Lung (tissue), 13 donors: Measurements from ENCODE around the gene SKIC8. TPM values are rescaled to one million over a fixed set of nuclear protein-coding genes. Genes with fewer than 3 reads are reported as not detected.

Experiments used
- ATAC-seq: fragments of 200-7000 bp; cut with Tn5 transposase; one replicate; pipeline ENCODE4 v1.9.1; 2020; ENCODE audit warnings: moderate number of reproducible peaks; ENCODE audit not compliant: insufficient read depth, low FRiP score
- DNase-seq, 3 donors: peaks; one replicate each; pipeline ENCODE4 v3.0.0-alpha.2; 2013 to 2017
- H3K27ac ChIP-seq, 2 donors: one replicate each; pipeline ENCODE4 v1.5.1; 2013; ENCODE audit warnings: mild to moderate bottlenecking in 2 of 2, moderate library complexity in 2 of 2, control low read depth in 1 of 2, inconsistent platforms in 1 of 2, low read depth in 1 of 2, low read length in 1 of 2
- H3K27me3 ChIP-seq, 3 donors: one replicate each; pipeline ENCODE4 v1.5.1; 2013; ENCODE audit warnings: low read length in 2 of 3; ENCODE audit not compliant: control insufficient read depth in 3 of 3, insufficient read depth in 3 of 3
- H3K36me3 ChIP-seq, 4 donors: one replicate each; pipeline ENCODE4 v1.5.1; 2013; ENCODE audit warnings: low read length in 4 of 4, mild to moderate bottlenecking in 1 of 4, moderate library complexity in 1 of 4; ENCODE audit not compliant: control insufficient read depth in 4 of 4, insufficient read depth in 4 of 4
- H3K4me1 ChIP-seq, 5 donors: one replicate each; pipeline ENCODE4 v1.5.1; 2013; ENCODE audit warnings: low read length in 5 of 5, mild to moderate bottlenecking in 2 of 5, moderate library complexity in 1 of 5; ENCODE audit not compliant: control insufficient read depth in 5 of 5, insufficient read depth in 5 of 5
- H3K4me3 ChIP-seq: one replicate; pipeline ENCODE4 v1.5.1; 2013; ENCODE audit warnings: mild to moderate bottlenecking, control low read depth, moderate library complexity
- H3K9ac ChIP-seq, 2 donors: one replicate each; pipeline ENCODE4 v1.5.1; 2013; ENCODE audit warnings: low read length in 2 of 2, control low read depth in 1 of 2; ENCODE audit not compliant: insufficient read depth in 1 of 2
- H3K9me3 ChIP-seq, 4 donors: one replicate each; pipeline ENCODE4 v1.5.1; 2013; ENCODE audit warnings: low read length in 3 of 4, mild to moderate bottlenecking in 1 of 4, moderate library complexity in 1 of 4; ENCODE audit not compliant: control insufficient read depth in 4 of 4, insufficient read depth in 3 of 4
- whole genome bisulfite sequencing, 2 donors: extraction: QIAGEN DNeasy Blood & Tissue Kit; methylation state at CpG; one replicate each; pipeline ENCODE4 v1.1.7; 2013; 5-methylcytosine and 5-hydroxymethylcytosine counted together
- polyA plus RNA-seq, 2 donors: library from polyadenylated mRNA; stranded (reverse); fragments of 200-250 nt; gene quantifications; one replicate each; pipeline ENCODE4 v1.2.1, GENCODE V29; 2013
- small RNA-seq: library from RNA; depleted of rRNA; stranded (forward); fragments of <200 nt; gene quantifications from one replicate; pipeline ENCODE3, GENCODE V24; 2014; ENCODE audit warnings: low replicate concordance
- total RNA-seq, 2 donors: library from RNA; depleted of rRNA in 1 of 2; stranded (reverse); fragments of >200 nt in 1 of 2; gene quantifications; one replicate each; pipeline ENCODE4 v1.2.1, GENCODE V29; 2014 to 2021
- TF ChIP-seq, protein P1 (sequence below): IDR thresholded peaks from 2 replicates; pipeline ENCODE4 v1.5.1; 2012; ENCODE audit warnings: mild to moderate bottlenecking; ENCODE audit errors: control extremely low read depth, extremely low read depth
- donor health status: control.
- donor health status: control.
- donor health status: Bipolar disorder and iron deficiency.
- donor health status: healthy.
- donor health status: DM: yes; HTN: yes; CAD: no.

The SKIC8 gene
- total and polyA plus RNA-seq, 4 donors, result 45.1 to 64.9 (median 54.1) TPM

DNA sequence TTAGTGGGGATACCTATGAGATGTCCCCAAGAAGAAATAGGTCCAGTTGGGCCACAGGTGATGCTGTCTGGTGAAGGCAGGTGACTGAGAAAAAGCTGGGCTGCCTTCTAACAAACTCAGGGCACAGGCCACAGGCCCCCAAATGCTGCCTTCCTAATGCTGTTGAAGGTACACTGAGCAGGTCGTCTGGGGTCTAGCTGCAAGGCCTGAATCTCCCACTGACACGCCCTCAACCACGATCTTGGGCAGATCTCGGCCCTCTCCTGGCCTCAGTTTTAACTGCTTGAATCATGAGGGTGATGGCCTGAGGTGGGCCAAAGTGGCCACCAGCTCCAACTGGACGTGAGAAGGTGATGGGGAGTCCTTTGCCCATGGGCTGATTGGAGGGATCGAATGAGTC lies 62.9 kb downstream of the SKIC8 start:
- no peak for ATAC-seq
- WGBS, 2 donors, result 90 to 91% methylated on average over 6 of the region's 6 CpGs
- Histone ChIP-seq H3K9me3 (peaks cover 0 to 1% (median 0%) of the 10 kb centered on the region in 4 donors), H3K4me3 (no peak overlapping the region), H3K36me3 (no peaks in the 10 kb centered on the region), H3K27ac (no peak overlapping the region), H3K27me3 (no peaks in the 10 kb centered on the region), H3K4me1 (no peaks in the 10 kb centered on the region), H3K9ac (no peak overlapping the region)
- TF ChIP-seq, protein P1, sequence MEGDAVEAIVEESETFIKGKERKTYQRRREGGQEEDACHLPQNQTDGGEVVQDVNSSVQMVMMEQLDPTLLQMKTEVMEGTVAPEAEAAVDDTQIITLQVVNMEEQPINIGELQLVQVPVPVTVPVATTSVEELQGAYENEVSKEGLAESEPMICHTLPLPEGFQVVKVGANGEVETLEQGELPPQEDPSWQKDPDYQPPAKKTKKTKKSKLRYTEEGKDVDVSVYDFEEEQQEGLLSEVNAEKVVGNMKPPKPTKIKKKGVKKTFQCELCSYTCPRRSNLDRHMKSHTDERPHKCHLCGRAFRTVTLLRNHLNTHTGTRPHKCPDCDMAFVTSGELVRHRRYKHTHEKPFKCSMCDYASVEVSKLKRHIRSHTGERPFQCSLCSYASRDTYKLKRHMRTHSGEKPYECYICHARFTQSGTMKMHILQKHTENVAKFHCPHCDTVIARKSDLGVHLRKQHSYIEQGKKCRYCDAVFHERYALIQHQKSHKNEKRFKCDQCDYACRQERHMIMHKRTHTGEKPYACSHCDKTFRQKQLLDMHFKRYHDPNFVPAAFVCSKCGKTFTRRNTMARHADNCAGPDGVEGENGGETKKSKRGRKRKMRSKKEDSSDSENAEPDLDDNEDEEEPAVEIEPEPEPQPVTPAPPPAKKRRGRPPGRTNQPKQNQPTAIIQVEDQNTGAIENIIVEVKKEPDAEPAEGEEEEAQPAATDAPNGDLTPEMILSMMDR, result no peak
- no peak for DNase-seq

DNA sequence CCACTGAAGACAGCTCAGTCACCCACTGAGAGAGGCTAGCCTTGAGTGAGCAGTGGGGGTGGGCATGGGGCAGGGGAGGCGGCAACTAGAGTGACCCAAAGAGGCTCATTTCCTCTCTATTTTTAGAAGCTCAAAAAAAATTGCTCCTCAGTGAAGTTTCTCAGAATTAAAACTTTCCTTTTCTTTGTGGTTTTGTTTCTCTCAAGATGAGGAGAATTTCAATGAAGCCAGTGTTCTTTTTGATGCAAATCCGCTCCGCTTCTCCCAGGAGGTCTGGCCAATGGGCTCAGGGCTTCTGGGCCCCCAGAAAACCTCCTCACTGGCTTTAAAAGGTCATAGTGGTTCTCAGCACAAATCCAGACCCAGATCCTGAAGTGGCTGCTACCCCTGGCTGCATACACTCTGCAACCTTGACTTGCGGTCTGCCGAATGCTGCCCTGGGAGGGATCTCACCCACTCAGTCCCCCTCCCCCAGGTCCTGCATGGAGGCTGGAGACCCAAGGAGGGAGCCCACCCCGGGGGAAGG lies 64.8 kb downstream of the SKIC8 start, which contains the start of gene ACSBG1:
Gene ACSBG1, minus strand, starts transcription at position 51 of the 526 bp plus-strand sequence. CDS start 64 bp downstream, outside the sequence.
- H3K27me3 ChIP-seq, result no peaks in the 10 kb centered on the region
- 66% methylated on average over 6 of the region's 6 CpGs for WGBS, 2 donors
- TF ChIP-seq, protein P1, result no peak
- H3K27ac ChIP-seq, result no peak within 1 kb of the TSS
- H3K4me1 ChIP-seq, result no peaks in the 10 kb centered on the region
- H3K9ac ChIP-seq, result no peak within 1 kb of the TSS
- DNase-seq (no peak), ATAC-seq (no peak)
- H3K9me3 ChIP-seq, result peaks cover 0 to 1% (median 0%) of the 10 kb centered on the region in 4 donors
- H3K4me3 ChIP-seq, result no peak within 1 kb of the TSS
- no peaks in the 10 kb centered on the region for H3K36me3 ChIP-seq

DNA sequence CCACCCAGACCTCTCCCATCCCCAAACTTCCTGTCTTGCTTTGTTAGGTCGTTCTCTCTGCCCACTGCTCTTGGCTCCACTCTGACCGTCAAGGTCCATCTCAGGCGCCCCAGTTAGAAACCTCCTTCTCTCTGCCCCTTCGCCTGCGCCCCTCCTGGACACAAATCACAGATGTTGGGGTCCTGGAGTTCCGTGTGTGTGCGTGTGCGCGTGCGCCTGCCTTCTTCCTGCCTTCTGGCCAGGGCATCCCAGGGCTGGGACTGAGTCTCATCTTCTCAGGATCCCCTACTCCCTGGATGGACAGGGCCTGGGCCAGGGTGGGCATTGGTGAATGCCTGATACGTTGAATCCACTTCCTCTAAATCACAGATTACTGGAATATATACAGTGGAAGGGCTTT lies 65.9 kb downstream of the SKIC8 start:
- WGBS, 2 donors, result 73 to 74% methylated on average over 11 of the region's 11 CpGs
- H3K36me3 ChIP-seq, result no peaks in the 10 kb centered on the region
- DNase-seq, result no peak
- no peak overlapping the region for H3K4me3 ChIP-seq
- ATAC-seq, result no peak
- TF ChIP-seq, protein P1, result no peak
- H3K9ac ChIP-seq, result no peak overlapping the region
- no peaks in the 10 kb centered on the region for H3K27me3 ChIP-seq
- no peak overlapping the region for H3K27ac ChIP-seq
- no peaks in the 10 kb centered on the region for H3K4me1 ChIP-seq
- H3K9me3 ChIP-seq, result peaks cover 0 to 1% (median 0%) of the 10 kb centered on the region in 4 donors

Small RNAs within 50 kb of the gene (small RNA-seq; reads per million reads assigned to genes)
- 0.12 reads per million for gene AC090607.5

Other genes starting within 250 kb of the SKIC8 start
- 10 to 100 TPM; 54.5 to 62.9 TPM for gene TBC1D2B, start 221.9 kb downstream of the SKIC8 start, total RNA-seq
- gene TBC1D2B, start 221.9 kb downstream of the SKIC8 start, polyA plus RNA-seq, result 10 to 100 TPM; 21.8 to 23.3 TPM
- gene SH2D7, start 207.0 kb downstream of the SKIC8 start, total RNA-seq, result under 1 TPM in 1 of 2 donors, not detected in 1; 0.25 TPM
- gene SH2D7, start 207.0 kb downstream of the SKIC8 start, polyA plus RNA-seq, result under 1 TPM in 1 of 2 donors, not detected in 1; 0.04 TPM
- gene CIB2, start 168.2 kb downstream of the SKIC8 start, total RNA-seq, result 1 to 10 TPM; 2.8 to 9.8 TPM
- gene CIB2, start 168.2 kb downstream of the SKIC8 start, polyA plus RNA-seq, result 1 to 10 TPM in 1 of 2 donors, under 1 TPM in 1; 0.95 to 1.5 TPM
- gene IDH3A, start 150.2 kb downstream of the SKIC8 start, total RNA-seq, result 10 to 100 TPM; 55.0 to 83.2 TPM
- 10 to 100 TPM; 28.6 to 36.0 TPM for gene IDH3A, start 150.2 kb downstream of the SKIC8 start, polyA plus RNA-seq
- 1 to 10 TPM; 3.5 to 7.9 TPM for gene ACSBG1, start 65.0 kb downstream of the SKIC8 start, total RNA-seq
- 1 to 10 TPM in 1 of 2 donors, under 1 TPM in 1; 0.47 to 1.5 TPM for gene ACSBG1, start 65.0 kb downstream of the SKIC8 start, polyA plus RNA-seq
- gene DNAJA4, start 35.0 kb downstream of the SKIC8 start, total RNA-seq, result 10 to 100 TPM; 42.7 to 74.6 TPM
- 10 to 100 TPM; 19.3 to 25.1 TPM for gene DNAJA4, start 35.0 kb downstream of the SKIC8 start, polyA plus RNA-seq
- 1 to 10 TPM in 1 of 2 donors, not detected in 1; 1.1 TPM for gene CRABP1, start 40.7 kb upstream of the SKIC8 start, total RNA-seq
- gene CRABP1, start 40.7 kb upstream of the SKIC8 start, polyA plus RNA-seq, result not detected
- 10 to 100 TPM; 56.9 to 71.5 TPM for gene IREB2, start 138.6 kb upstream of the SKIC8 start, total RNA-seq
- 10 to 100 TPM in 1 of 2 donors, 1 to 10 TPM in 1; 9.8 to 19.9 TPM for gene IREB2, start 138.6 kb upstream of the SKIC8 start, polyA plus RNA-seq
- 1 to 10 TPM; 4.5 to 5.3 TPM for gene HYKK, start 208.0 kb upstream of the SKIC8 start, total RNA-seq
- 1 to 10 TPM; 1.6 to 5.7 TPM for gene HYKK, start 208.0 kb upstream of the SKIC8 start, polyA plus RNA-seq
- 100 to 1,000 TPM in 1 of 2 donors, 10 to 100 TPM in 1; 92.7 to 128 TPM for gene PSMA4, start 240.8 kb upstream of the SKIC8 start, total RNA-seq
- 100 to 1,000 TPM; 194 to 244 TPM for gene PSMA4, start 240.8 kb upstream of the SKIC8 start, polyA plus RNA-seq